HG03354 (cell line): ENCODE data around the gene AIMP1.
"Not testable (repeated sequence)": the region's sequence is repeated elsewhere in the genome, so short reads cannot be mapped to it uniquely, and the experiment has no call there.

ENCODE experiments used
- ATAC-seq: cut with Tn5 transposase; IDR thresholded peaks from one replicate; pipeline ENCODE4 v1.9.1; 2021; ENCODE audit warnings: mild to moderate bottlenecking; ENCODE audit not compliant: unreplicated experiment, poor library complexity, severe bottlenecking

Gene AIMP1

GRCh38 chr4:106398898-106399297, 82.5 kb downstream of the AIMP1 start:
- ATAC-seq, result not testable (repeated sequence)
